ENCODE data around the gene DDB1.

DNA sequence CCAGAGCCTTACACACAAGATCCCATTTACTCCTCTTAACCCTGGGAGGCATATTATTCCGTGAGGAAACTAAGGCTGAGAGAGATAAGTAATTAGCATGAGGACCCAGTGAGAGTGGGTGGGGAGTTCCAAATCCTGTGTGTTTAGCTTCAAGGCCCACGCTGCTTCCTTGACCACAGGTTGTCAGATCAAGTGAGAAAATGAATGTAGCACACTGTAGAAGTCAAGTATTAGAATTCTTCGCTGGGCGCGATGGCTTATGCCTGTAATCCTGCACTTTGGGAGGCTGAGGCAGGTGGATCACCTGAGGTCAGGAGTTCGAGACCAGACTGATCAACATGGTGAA, 25.0 kb upstream of the DDB1 start:
- no peak for TF ChIP-seq TAF1 (IDR thresholded peaks at IDR 0.05; ENCODE audit: low read depth, low read length)
- TF ChIP-seq POLR2A (IDR thresholded peaks at IDR 0.05; ENCODE audit: low read depth, low read length) = no peak
